ENCODE measurements around the gene CD46. TPM values are rescaled to one million over a fixed set of nuclear protein-coding genes. Genes with fewer than 3 reads are reported as not detected.

CD46 gene
- polyA plus RNA-seq, 1 donor from 2014 or later = 393 TPM

- H3K36me3 ChIP-seq (ENCODE audit: insufficient read depth, low read length) = no peaks in the 10 kb centered on the region
- no peak overlapping the region for H2AFZ ChIP-seq (ENCODE audit: low read depth, low read length)
- H4K20me1 ChIP-seq (ENCODE audit: insufficient read depth) = no peaks in the 10 kb centered on the region
- no peak overlapping the region for H3K27ac ChIP-seq (ENCODE audit: low read length)
- TF ChIP-seq EP300 (conservative IDR thresholded peaks at IDR 0.05; ENCODE audit: poor library complexity, severe bottlenecking) = no peak
- no peak for TF ChIP-seq POLR2AphosphoS5 (IDR thresholded peaks at IDR 0.05)
- no peak for TF ChIP-seq RAD21 (conservative IDR thresholded peaks at IDR 0.05)
- TF ChIP-seq EZH2 (IDR thresholded peaks at IDR 0.05; ENCODE audit: borderline replicate concordance, insufficient read depth, low read length, poor library complexity, severe bottlenecking) = no peak
- TF ChIP-seq, protein P1, sequence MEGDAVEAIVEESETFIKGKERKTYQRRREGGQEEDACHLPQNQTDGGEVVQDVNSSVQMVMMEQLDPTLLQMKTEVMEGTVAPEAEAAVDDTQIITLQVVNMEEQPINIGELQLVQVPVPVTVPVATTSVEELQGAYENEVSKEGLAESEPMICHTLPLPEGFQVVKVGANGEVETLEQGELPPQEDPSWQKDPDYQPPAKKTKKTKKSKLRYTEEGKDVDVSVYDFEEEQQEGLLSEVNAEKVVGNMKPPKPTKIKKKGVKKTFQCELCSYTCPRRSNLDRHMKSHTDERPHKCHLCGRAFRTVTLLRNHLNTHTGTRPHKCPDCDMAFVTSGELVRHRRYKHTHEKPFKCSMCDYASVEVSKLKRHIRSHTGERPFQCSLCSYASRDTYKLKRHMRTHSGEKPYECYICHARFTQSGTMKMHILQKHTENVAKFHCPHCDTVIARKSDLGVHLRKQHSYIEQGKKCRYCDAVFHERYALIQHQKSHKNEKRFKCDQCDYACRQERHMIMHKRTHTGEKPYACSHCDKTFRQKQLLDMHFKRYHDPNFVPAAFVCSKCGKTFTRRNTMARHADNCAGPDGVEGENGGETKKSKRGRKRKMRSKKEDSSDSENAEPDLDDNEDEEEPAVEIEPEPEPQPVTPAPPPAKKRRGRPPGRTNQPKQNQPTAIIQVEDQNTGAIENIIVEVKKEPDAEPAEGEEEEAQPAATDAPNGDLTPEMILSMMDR (IDR thresholded peaks at IDR 0.05; ENCODE audit: poor library complexity, severe bottlenecking) = no peak
- TF ChIP-seq REST (IDR thresholded peaks at IDR 0.05; ENCODE audit: borderline replicate concordance) = no peak
- no peak for TF ChIP-seq TAF1 (IDR thresholded peaks at IDR 0.05; ENCODE audit: low read depth)
- TF ChIP-seq SMC3 (conservative IDR thresholded peaks at IDR 0.05; ENCODE audit: poor library complexity) = no peak
- TF ChIP-seq MXI1 (conservative IDR thresholded peaks at IDR 0.05; ENCODE audit: poor library complexity, severe bottlenecking) = no peak
- H3K79me2 ChIP-seq (replicated peaks; ENCODE audit: insufficient read depth, low read length) = no peaks in the 10 kb centered on the region
- no peaks in the 10 kb centered on the region for H3F3A ChIP-seq (ENCODE audit: insufficient read depth, low read length, poor library complexity, severe bottlenecking)
- H3K4me2 ChIP-seq (ENCODE audit: low read length) = no peak overlapping the region
- no peak overlapping the region for H3K9ac ChIP-seq (ENCODE audit: low read length)
- H3K27me3 ChIP-seq (ENCODE audit: insufficient read depth, low read depth, low read length) = no peaks in the 10 kb centered on the region
- no peaks in the 10 kb centered on the region for H3K9me3 ChIP-seq (ENCODE audit: low read length)
- H3K4me3 ChIP-seq (ENCODE audit: low read length) = no peak overlapping the region
- no peaks in the 10 kb centered on the region for H3K9me2 ChIP-seq (ENCODE audit: insufficient read depth, low read length)
Observed at GRCh38 chr1:207825409-207825695, 73.5 kb downstream of the CD46 start.

GRCh38 chr1:207825719-207826556 is 74.1 kb downstream of the CD46 start:
- Histone ChIP-seq H3K4me3 (ENCODE audit: low read length) (no peak overlapping the region), H3K9ac (ENCODE audit: low read length) (no peak overlapping the region), H3K27me3 (ENCODE audit: insufficient read depth, low read depth, low read length) (no peaks in the 10 kb centered on the region), H3K79me2 (replicated peaks; ENCODE audit: insufficient read depth, low read length) (no peaks in the 10 kb centered on the region), H3K27ac (ENCODE audit: low read length) (no peak overlapping the region), H3K9me2 (ENCODE audit: insufficient read depth, low read length) (no peaks in the 10 kb centered on the region), H3F3A (ENCODE audit: insufficient read depth, low read length, poor library complexity, severe bottlenecking) (no peaks in the 10 kb centered on the region), H4K20me1 (ENCODE audit: insufficient read depth) (no peaks in the 10 kb centered on the region), H3K4me2 (ENCODE audit: low read length) (no peak overlapping the region), H3K9me3 (ENCODE audit: low read length) (no peaks in the 10 kb centered on the region), H2AFZ (ENCODE audit: low read depth, low read length) (no peak overlapping the region), H3K36me3 (ENCODE audit: insufficient read depth, low read length) (no peaks in the 10 kb centered on the region)
- no peak for TF ChIP-seq POLR2AphosphoS5 (IDR thresholded peaks at IDR 0.05)
- no peak for TF ChIP-seq MXI1 (conservative IDR thresholded peaks at IDR 0.05; ENCODE audit: poor library complexity, severe bottlenecking)
- TF ChIP-seq REST (IDR thresholded peaks at IDR 0.05; ENCODE audit: borderline replicate concordance) = no peak
- no peak for TF ChIP-seq EP300 (conservative IDR thresholded peaks at IDR 0.05; ENCODE audit: poor library complexity, severe bottlenecking)
- TF ChIP-seq SMC3 (conservative IDR thresholded peaks at IDR 0.05; ENCODE audit: poor library complexity) = no peak
- TF ChIP-seq, protein P1 (IDR thresholded peaks at IDR 0.05; ENCODE audit: poor library complexity, severe bottlenecking) = no peak
- TF ChIP-seq EZH2 (IDR thresholded peaks at IDR 0.05; ENCODE audit: borderline replicate concordance, insufficient read depth, low read length, poor library complexity, severe bottlenecking) = no peak
- no peak for TF ChIP-seq TAF1 (IDR thresholded peaks at IDR 0.05; ENCODE audit: low read depth)
- TF ChIP-seq RAD21 (conservative IDR thresholded peaks at IDR 0.05) = no peak

All from neural cell (in vitro differentiated cells).